Heart left ventricle (tissue), 16 donors: ENCODE data around the gene CCNY. TPM values are rescaled to one million over a fixed set of nuclear protein-coding genes. Genes with fewer than 3 reads are reported as not detected.

Source experiments
- ATAC-seq, 4 donors: fragments of 200-7000 bp; cut with Tn5 transposase; one replicate each; pipeline ENCODE4 v1.9.1; 2020 to 2022; ENCODE audit warnings: moderate library complexity in 4 of 4, mild to moderate bottlenecking in 3 of 4, moderate number of reproducible peaks in 1 of 4
- DNase-seq, 5 donors: peaks; one replicate each; pipeline ENCODE4 v3.0.0-alpha.2; 2020
- H3K27ac ChIP-seq, 12 donors: fragments of 200-600 bp; sonication (generic) in 4 of 12; one replicate each; pipeline versions ENCODE4 v1.5.0 to v1.8.0; 2016 to 2022; ENCODE audit warnings: mild to moderate bottlenecking in 2 of 12
- H3K27me3 ChIP-seq, 9 donors: fragments of 200-600 bp; sonication (generic) in 2 of 9; one replicate each; pipeline versions ENCODE4 v1.5.1 to v1.8.0; 2016 to 2022; ENCODE audit warnings: mild to moderate bottlenecking in 3 of 9
- H3K36me3 ChIP-seq, 9 donors: fragments of 200-600 bp; sonication (generic) in 2 of 9; one replicate each; pipeline versions ENCODE4 v1.5.0 to v1.8.0; 2018 to 2022; ENCODE audit warnings: mild to moderate bottlenecking in 2 of 9
- H3K4me1 ChIP-seq, 12 donors: fragments of 200-600 bp; sonication (generic) in 4 of 12; one replicate each; pipeline versions ENCODE4 v1.5.0 to v1.8.0; 2016 to 2022; ENCODE audit warnings: mild to moderate bottlenecking in 3 of 12
- H3K4me3 ChIP-seq, 12 donors: fragments of 200-600 bp; sonication (generic) in 4 of 12; one replicate each; pipeline versions ENCODE4 v1.5.0 to v1.8.0; 2017 to 2022; ENCODE audit warnings: mild to moderate bottlenecking in 9 of 12, moderate library complexity in 4 of 12
- H3K9me3 ChIP-seq, 12 donors: fragments of 200-600 bp; sonication (generic) in 4 of 12; one replicate each; pipeline versions ENCODE4 v1.5.0 to v1.8.0; 2016 to 2022; ENCODE audit warnings: mild to moderate bottlenecking in 1 of 12
- CTCF ChIP-seq, 12 donors: fragments of 200-600 bp; sonication (generic) in 4 of 12; IDR thresholded peaks; one replicate each; pipeline versions ENCODE4 v1.5.0 to v1.8.0; 2018 to 2022; ENCODE audit warnings: antibody characterized with exemption in 12 of 12, mild to moderate bottlenecking in 5 of 12
- POLR2A ChIP-seq, 2 donors: fragments of 450-650 bp; IDR thresholded peaks; one replicate each; pipeline ENCODE4 v1.6.1; 2017; ENCODE audit warnings: antibody characterized with exemption in 2 of 2, mild to moderate bottlenecking in 2 of 2, moderate library complexity in 2 of 2
- WGBS, 4 donors: extraction: QIAGEN DNeasy Blood & Tissue Kit in 2 of 4; methylation state at CpG; one replicate each; pipeline versions ENCODE4 v1.1.5 to v1.1.7; 2013 to 2018; 5-methylcytosine and 5-hydroxymethylcytosine counted together
- intact Hi-C, 10 donors: fragments of 100-400 bp; cut with DNase I; formaldehyde crosslinking; loops; one replicate each; pipeline versions ENCODE4 v1.11.1 to v1.14.2; 2022
- polyA plus RNA-seq, 2 donors: library from polyadenylated mRNA; stranded (reverse); fragments of 200-250 nt; gene quantifications; one replicate each; pipeline ENCODE4 v1.2.3, GENCODE V29; 2013
- total RNA-seq, 9 donors: library from RNA; depleted of rRNA in 2 of 9; stranded (reverse); fragments of >200 nt in 2 of 9; fragmentation: NEBNext Ultra II Directional in 3 of 9; extraction: Animal tissue kit (Norgen Biotek cat#: 25700) in 3 of 9; gene quantifications; one replicate each; pipeline versions ENCODE4 v1.1.0 to v1.2.4, GENCODE V29; 2016 to 2023
- donor health status: ischemic (EF 13 %, LVEDD 7.1; RV severe dilation, severe dysfunction).
- donor health status: healthy with polysubstance abuse.
- donor health status: DM: no; HTN: yes; CAD: no.
- donor health status: DM: no; HTN: no; CAD: no.
- donor health status: ischemic (EF 25% LVEDD 6.9; RV normal size, moderate dysfunction).
- donor health status: ischemic (EF 25% LVEDD 5.7; RV mildly dilated, moderate dysfunction).
- donor health status: healthy.
- donor health status: DM: yes; HTN: yes; CAD: no.
- donor health status: ischemic (EF 35%, LVEDD 5.7; RV mildly dilated, moderate dysfunction).
- donor health status: nonischemic (EF 11% LVEDD 7.7; RV severe dilation, severe dysfunction).
- donor health status: DM: yes; HTN: yes; CAD: no.
- donor health status: PGD.
- donor health status: ischemic (EF 29% LVEDD 5.4; RV normal size, mild dysfunction).
- donor health status: nonischemic (EF 23%, LVEDD 6.1; RV moderate dilation, normal function).

The CCNY gene
- total and polyA plus RNA-seq, 11 donors, result 26.4 to 106 (median 80.7) TPM

GRCh38 chr10:35458500-35459448, 122.5 kb downstream of the CCNY start:
- Histone ChIP-seq H3K27ac (peak overlapping the region in 3 of 12 donors; percentile 16 to 18 (median 16)), H3K4me1 (peaks cover 10 to 99% (median 88%) of the 10 kb centered on the region in 12 donors), H3K4me3 (no peak overlapping the region), H3K36me3 (no peaks in the 10 kb centered on the region), H3K27me3 (no peaks in the 10 kb centered on the region), H3K9me3 (no peaks in the 10 kb centered on the region)
- ATAC-seq, result no peak
- DNase-seq, result no peak
- intact Hi-C loops, result loop anchor here in 4 of 10 donors (10.0 kb wide), 2 partner anchors 106 to 124 kb away; partner anchors contain the start of gene CCNY (in 2 of the 4)
- TF ChIP-seq POLR2A (IDR thresholded peaks at IDR 0.05) (no peak), CTCF (IDR thresholded peaks at IDR 0.05) (no peak)
- 48 to 58% (median 51%) methylated on average over 12 of the region's 12 CpGs for WGBS, 4 donors

DNA sequence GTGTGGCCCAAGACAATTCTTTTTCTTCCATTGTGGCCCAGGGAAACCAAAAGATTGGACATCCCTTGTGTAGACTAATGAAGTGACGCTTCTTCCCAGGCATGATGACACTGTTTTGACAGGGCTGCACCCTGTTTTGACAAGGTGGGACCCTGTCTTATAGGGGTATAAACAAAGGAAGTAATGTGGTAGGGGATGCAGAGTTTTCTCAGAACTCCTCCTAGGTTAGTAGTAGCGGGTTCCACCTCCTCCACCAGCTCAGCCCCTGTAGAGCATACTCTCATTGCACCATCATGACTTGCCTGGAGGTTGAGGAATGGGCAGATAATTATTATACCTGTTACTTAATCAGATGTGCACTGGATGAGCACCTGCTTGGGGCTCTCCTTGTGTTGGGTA, 123.1 kb downstream of the CCNY start:
- ATAC-seq (no peak), DNase-seq (no peak)
- H3K27me3 ChIP-seq, result no peaks in the 10 kb centered on the region
- 96 to 100% (median 97%) methylated on average over 2 of the region's 2 CpGs for WGBS, 4 donors
- intact Hi-C loops, result loop anchor here in 4 of 10 donors (10.0 kb wide), 2 partner anchors 105 to 125 kb away; partner anchors contain the start of gene CCNY (in 2 of the 4)
- H3K9me3 ChIP-seq, result no peaks in the 10 kb centered on the region
- H3K4me3 ChIP-seq, result no peak overlapping the region
- no peak overlapping the region for H3K27ac ChIP-seq
- no peak for TF ChIP-seq CTCF (IDR thresholded peaks at IDR 0.05)
- no peak for TF ChIP-seq POLR2A (IDR thresholded peaks at IDR 0.05)
- peaks cover 10 to 99% (median 88%) of the 10 kb centered on the region in 12 donors for H3K4me1 ChIP-seq
- H3K36me3 ChIP-seq, result no peaks in the 10 kb centered on the region

DNA sequence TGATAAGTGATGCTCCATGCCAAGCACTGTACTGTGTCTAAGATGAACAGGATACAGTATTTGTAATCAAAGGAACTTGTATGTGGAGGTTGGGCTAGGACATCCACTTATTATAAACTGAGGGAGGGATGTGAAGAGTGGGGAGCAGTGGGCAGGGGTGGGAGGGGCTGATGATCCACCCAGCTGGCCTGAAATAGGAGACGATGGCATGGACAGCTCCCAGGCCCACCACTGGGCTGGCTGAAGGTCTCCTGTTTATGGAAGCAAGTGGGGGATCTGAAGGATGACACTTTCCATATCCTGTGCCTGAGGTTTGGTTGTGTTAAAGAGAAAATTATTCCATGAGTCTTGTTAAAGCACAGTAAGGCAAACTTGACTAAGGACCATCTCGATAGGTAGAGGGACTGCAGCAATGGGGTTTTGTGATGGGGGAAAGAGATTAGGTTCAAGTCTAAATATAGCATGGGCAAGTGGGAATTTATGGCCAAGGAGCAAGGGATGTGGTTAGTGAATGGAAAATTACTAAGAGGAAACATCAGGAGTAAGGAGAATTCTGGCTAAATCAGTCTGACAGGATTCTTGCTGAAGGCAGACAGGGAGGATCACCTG, 124.6 kb downstream of the CCNY start:
- peaks cover 10 to 99% (median 89%) of the 10 kb centered on the region in 12 donors for H3K4me1 ChIP-seq
- H3K36me3 ChIP-seq, result no peaks in the 10 kb centered on the region
- intact Hi-C loops, result loop anchor here in 1 of 10 donors (10.0 kb wide), 1 partner anchor 104 kb away; no protein-coding TSS in a partner anchor
- WGBS, 4 donors, result 33 to 74% (median 43%) methylated on average over 2 of the region's 2 CpGs
- H3K27me3 ChIP-seq, result no peaks in the 10 kb centered on the region
- TF ChIP-seq CTCF (IDR thresholded peaks at IDR 0.05), result no peak
- TF ChIP-seq POLR2A (IDR thresholded peaks at IDR 0.05), result no peak
- H3K9me3 ChIP-seq, result no peaks in the 10 kb centered on the region
- ATAC-seq (no peak), DNase-seq (no peak)
- H3K27ac ChIP-seq, result peak overlapping the region in 2 of 12 donors; percentile 25 to 28
- no peak overlapping the region for H3K4me3 ChIP-seq

GRCh38 chr10:35462491-35462934, 126.2 kb downstream of the CCNY start:
- peaks cover 10 to 99% (median 90%) of the 10 kb centered on the region in 12 donors for H3K4me1 ChIP-seq
- no peaks in the 10 kb centered on the region for H3K36me3 ChIP-seq
- no peaks in the 10 kb centered on the region for H3K27me3 ChIP-seq
- DNase-seq, result no peak
- 35 to 51% (median 41%) methylated on average over 5 of the region's 5 CpGs for WGBS, 4 donors
- peak overlapping the region in 8 of 12 donors; percentile 14 to 53 (median 49) for H3K27ac ChIP-seq
- intact Hi-C loops, result loop anchor here in 1 of 10 donors (10.0 kb wide), 1 partner anchor 102 kb away; no protein-coding TSS in a partner anchor
- H3K9me3 ChIP-seq, result no peaks in the 10 kb centered on the region
- H3K4me3 ChIP-seq, result no peak overlapping the region
- TF ChIP-seq POLR2A (IDR thresholded peaks at IDR 0.05), result no peak
- TF ChIP-seq CTCF (IDR thresholded peaks at IDR 0.05), result no peak
- peak; percentile 34 to 75 (median 59) for ATAC-seq
